Tibial nerve (tissue), 4 donors: ENCODE results near the gene RAP1GAP. TPM values are rescaled to one million over a fixed set of nuclear protein-coding genes. Genes with fewer than 3 reads are reported as not detected.

Experiments used
- DNase-seq, 2 donors: peaks; one replicate each; pipeline ENCODE4 v3.0.0-alpha.2; 2019; ENCODE audit warnings: low spot score in 2 of 2
- H3K27ac ChIP-seq, 4 donors: fragments of 200-600 bp; sonication (generic) in 3 of 4; one replicate each; pipeline ENCODE4 v1.5.1; 2017 to 2019; ENCODE audit warnings: mild to moderate bottlenecking in 1 of 4
- H3K27me3 ChIP-seq, 2 donors: fragments of 200-600 bp; sonication (generic) in 1 of 2; one replicate each; pipeline versions ENCODE4 v1.5.1 to v1.6.0; 2017 to 2019
- H3K36me3 ChIP-seq, 3 donors: fragments of 200-600 bp; sonication (generic); one replicate each; pipeline ENCODE4 v1.5.1; 2018 to 2019
- H3K4me1 ChIP-seq, 4 donors: fragments of 200-600 bp; sonication (generic) in 3 of 4; one replicate each; pipeline ENCODE4 v1.5.1; 2017 to 2019
- H3K4me3 ChIP-seq, 4 donors: fragments of 200-600 bp; sonication (generic) in 3 of 4; one replicate each; pipeline ENCODE4 v1.5.1; 2017 to 2019; ENCODE audit warnings: mild to moderate bottlenecking in 1 of 4, moderate library complexity in 1 of 4
- H3K9me3 ChIP-seq, 4 donors: fragments of 200-600 bp; sonication (generic) in 3 of 4; one replicate each; pipeline ENCODE4 v1.5.1; 2017 to 2019
- EP300 ChIP-seq, 2 donors: sonication (generic); formaldehyde crosslinking; IDR thresholded peaks; one replicate each; pipeline ENCODE4 v1.6.1; 2017; ENCODE audit warnings: antibody characterized with exemption in 2 of 2, mild to moderate bottlenecking in 1 of 2
- POLR2A ChIP-seq, 2 donors: fragments of 450-650 bp; IDR thresholded peaks; one replicate each; pipeline ENCODE4 v1.6.1; 2017; ENCODE audit warnings: antibody characterized with exemption in 2 of 2, mild to moderate bottlenecking in 2 of 2, moderate library complexity in 2 of 2
- WGBS, 2 donors: methylation state at CpG; one replicate each; pipeline ENCODE4 v1.1.5; 2018; 5-methylcytosine and 5-hydroxymethylcytosine counted together
- total RNA-seq, 4 donors: library from RNA; depleted of rRNA; stranded (reverse); fragments of >200 nt; gene quantifications; one replicate each; pipeline ENCODE4 v1.1.0, GENCODE V29; 2016
- TF ChIP-seq, protein P1 (sequence below), 5 experiments: fragments of 200-600 bp in 3 of 5; fragments of 450-650 bp in 2 of 5; sonication (generic) in 3 of 5; IDR thresholded peaks; one replicate each; pipeline ENCODE4 v1.5.1; 2016 to 2019; ENCODE audit warnings: antibody characterized with exemption in 5 of 5, mild to moderate bottlenecking in 3 of 5, moderate library complexity in 2 of 5

Gene RAP1GAP
- total RNA-seq, 4 donors from 2014 or later = 2.4 to 5.1 (median 4.6) TPM

DNA sequence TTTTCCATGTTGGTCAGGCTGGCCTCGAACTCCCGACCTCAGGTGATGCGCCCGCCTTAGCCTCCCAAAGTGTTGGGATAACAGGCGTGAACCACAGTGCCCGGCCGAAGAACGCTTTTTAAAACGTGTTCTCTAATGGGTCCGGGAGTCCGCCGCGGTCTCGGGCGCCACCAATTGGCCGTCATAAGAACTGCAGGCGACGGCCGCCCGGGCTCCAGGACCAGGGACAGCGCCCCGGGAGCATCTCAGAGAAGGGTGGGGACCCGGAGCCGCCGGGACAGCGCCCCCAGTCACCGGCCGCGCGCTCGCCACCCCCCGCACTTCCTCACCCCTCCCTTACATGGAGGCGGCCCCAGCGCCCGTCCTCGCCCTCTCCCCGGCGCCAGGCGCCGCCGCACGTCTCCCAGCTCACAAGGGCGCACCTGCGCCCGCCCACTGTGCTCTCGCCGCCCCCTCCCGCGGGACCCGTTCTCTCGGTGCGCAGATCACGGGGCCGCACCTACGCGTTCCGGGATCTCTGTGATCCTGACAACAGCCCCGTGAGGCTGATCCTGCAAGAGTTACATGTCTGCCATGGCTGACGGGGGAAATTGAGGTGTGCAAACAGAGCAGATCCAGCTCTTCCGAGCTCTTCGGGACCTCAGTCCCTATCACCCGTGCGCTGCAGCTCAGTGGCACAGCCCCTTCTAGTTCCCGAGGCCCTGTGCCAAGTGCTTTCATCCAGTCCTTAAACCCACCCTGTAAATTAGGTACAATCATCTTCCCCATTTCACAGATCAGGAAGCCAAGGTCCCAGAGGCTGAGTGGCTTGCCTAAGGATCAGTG is 9.8 kb downstream of the RAP1GAP start:
- DNase-seq = peak; percentile 37 to 59
- H3K4me1 ChIP-seq = peaks cover 0 to 30% (median 4%) of the 10 kb centered on the region in 4 donors
- H3K27ac ChIP-seq = no peak overlapping the region
- TF ChIP-seq POLR2A (IDR thresholded peaks at IDR 0.05) (no peak), EP300 (IDR thresholded peaks at IDR 0.05) (peak in 1 of 2 donors; percentile 31)
- TF ChIP-seq, protein P1, sequence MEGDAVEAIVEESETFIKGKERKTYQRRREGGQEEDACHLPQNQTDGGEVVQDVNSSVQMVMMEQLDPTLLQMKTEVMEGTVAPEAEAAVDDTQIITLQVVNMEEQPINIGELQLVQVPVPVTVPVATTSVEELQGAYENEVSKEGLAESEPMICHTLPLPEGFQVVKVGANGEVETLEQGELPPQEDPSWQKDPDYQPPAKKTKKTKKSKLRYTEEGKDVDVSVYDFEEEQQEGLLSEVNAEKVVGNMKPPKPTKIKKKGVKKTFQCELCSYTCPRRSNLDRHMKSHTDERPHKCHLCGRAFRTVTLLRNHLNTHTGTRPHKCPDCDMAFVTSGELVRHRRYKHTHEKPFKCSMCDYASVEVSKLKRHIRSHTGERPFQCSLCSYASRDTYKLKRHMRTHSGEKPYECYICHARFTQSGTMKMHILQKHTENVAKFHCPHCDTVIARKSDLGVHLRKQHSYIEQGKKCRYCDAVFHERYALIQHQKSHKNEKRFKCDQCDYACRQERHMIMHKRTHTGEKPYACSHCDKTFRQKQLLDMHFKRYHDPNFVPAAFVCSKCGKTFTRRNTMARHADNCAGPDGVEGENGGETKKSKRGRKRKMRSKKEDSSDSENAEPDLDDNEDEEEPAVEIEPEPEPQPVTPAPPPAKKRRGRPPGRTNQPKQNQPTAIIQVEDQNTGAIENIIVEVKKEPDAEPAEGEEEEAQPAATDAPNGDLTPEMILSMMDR (IDR thresholded peaks at IDR 0.05) = peak; percentile 92 to 96 (median 94)
- no peaks in the 10 kb centered on the region for H3K9me3 ChIP-seq
- 1 to 3% methylated on average over 25 to 27 of the region's 64 CpGs for WGBS, 2 donors
- H3K36me3 ChIP-seq = no peaks in the 10 kb centered on the region
- H3K4me3 ChIP-seq = peak overlapping the region in 1 of 4 donors; percentile 17
- H3K27me3 ChIP-seq = peaks cover 0 to 27% of the 10 kb centered on the region in 2 donors

DNA sequence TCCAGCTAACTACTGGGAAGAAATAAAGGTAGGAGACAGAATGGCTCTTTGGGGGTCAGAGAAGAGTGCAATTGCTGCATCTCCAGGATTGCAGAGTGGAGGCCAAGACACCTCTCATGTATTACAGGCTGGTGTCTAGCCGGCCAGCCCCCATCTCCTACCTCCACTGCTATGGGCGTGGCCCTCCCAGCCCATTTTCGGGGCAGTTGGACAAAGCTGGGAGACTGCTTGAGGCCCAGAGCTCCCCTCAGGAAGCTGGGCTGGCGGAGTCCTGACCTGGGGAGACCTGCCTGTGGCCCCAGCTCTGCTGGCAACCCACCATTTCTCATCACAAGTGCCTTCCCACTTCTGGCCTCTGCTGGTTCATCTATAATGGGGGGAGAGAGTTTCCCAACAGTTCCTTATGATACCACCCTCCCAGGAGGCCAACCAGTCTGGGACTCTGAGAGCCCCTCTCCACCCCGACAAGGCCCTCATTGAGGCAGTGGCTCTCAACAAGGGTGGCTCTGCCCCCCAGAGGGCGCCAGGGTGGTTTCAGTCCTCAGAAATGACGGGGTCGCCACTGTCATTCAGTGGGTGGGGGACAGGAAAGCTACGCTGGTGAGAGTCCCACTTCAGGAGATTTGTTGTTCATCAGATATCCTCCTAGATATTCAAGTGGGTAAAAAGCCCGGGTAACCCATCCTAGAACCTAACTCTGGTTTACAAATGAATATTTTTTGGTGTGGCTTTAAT is 11.5 kb downstream of the RAP1GAP start:
- H3K27me3 ChIP-seq = peaks cover 0 to 18% of the 10 kb centered on the region in 2 donors
- H3K4me3 ChIP-seq = no peak overlapping the region
- 51 to 64% methylated on average over 9 to 10 of the region's 10 CpGs for WGBS, 2 donors
- peaks cover 0 to 47% (median 4%) of the 10 kb centered on the region in 4 donors for H3K4me1 ChIP-seq
- H3K27ac ChIP-seq = peak overlapping the region in 1 of 4 donors; percentile 91
- no peak for DNase-seq
- TF ChIP-seq, protein P1 (IDR thresholded peaks at IDR 0.05) = no peak
- TF ChIP-seq POLR2A (IDR thresholded peaks at IDR 0.05) (no peak), EP300 (IDR thresholded peaks at IDR 0.05) (no peak)
- no peaks in the 10 kb centered on the region for H3K36me3 ChIP-seq
- no peaks in the 10 kb centered on the region for H3K9me3 ChIP-seq

DNA sequence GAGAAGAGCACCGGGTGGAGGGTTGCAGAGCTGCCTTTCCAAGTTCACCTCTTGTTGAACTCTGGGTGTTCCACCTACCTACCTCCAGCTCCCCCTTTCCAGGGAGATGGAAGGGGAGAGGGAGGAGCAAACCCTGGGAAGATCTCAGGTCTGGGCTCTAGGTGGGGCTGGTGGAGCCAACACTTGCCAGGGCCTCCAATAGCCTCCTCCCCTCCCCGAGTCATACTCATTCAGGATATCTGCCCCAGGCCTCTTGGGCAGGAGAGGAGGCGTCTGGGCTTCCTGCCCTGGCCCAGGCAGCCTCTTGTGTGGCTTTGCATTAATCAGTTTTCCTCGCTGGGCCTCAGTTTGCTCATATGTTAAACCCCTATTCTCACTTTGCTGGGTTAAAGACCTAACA is 13.4 kb downstream of the RAP1GAP start:
- no peaks in the 10 kb centered on the region for H3K36me3 ChIP-seq
- 23 to 33% methylated on average over 4 of the region's 4 CpGs for WGBS, 2 donors
- DNase-seq = no peak
- TF ChIP-seq, protein P1 (IDR thresholded peaks at IDR 0.05) = no peak
- peaks cover 0 to 63% (median 17%) of the 10 kb centered on the region in 4 donors for H3K4me1 ChIP-seq
- peak overlapping the region in 3 of 4 donors; percentile 42 to 91 (median 67) for H3K27ac ChIP-seq
- peaks cover 0 to 16% of the 10 kb centered on the region in 2 donors for H3K27me3 ChIP-seq
- H3K4me3 ChIP-seq = no peak overlapping the region
- no peaks in the 10 kb centered on the region for H3K9me3 ChIP-seq

DNA sequence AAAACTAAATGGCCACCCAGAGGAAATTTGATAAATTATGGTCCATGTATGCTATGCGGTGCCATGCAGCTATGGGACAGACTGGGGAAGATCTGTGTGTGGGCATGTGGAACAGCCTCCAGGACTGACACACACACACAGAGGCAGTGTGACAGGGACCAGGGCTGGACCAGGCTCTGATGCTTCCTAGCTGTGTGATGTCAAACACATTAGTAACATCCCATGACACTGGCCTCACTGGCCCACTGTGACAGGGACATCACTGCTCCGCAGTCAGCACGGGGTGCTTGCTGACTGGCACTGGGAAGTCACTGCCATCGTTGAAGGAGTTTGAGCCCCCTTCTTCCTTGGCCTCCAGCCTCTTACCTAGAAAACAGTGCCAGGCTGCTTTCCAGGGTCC is 13.9 kb downstream of the RAP1GAP start:
- H3K4me1 ChIP-seq = peaks cover 0 to 67% (median 18%) of the 10 kb centered on the region in 4 donors
- WGBS, 2 donors = 62 to 72% methylated on average over 3 to 4 of the region's 4 CpGs

More for the DNA sequence above, 13.9 kb downstream of the RAP1GAP start:
- TF ChIP-seq POLR2A (IDR thresholded peaks at IDR 0.05) (no peak), EP300 (IDR thresholded peaks at IDR 0.05) (no peak)
- TF ChIP-seq, protein P1 (IDR thresholded peaks at IDR 0.05) = no peak
- Histone ChIP-seq H3K27me3 (peaks cover 0 to 20% of the 10 kb centered on the region in 2 donors), H3K4me3 (no peak overlapping the region), H3K27ac (peak overlapping the region in 3 of 4 donors; percentile 42 to 91 (median 67)), H3K36me3 (no peaks in the 10 kb centered on the region), H3K9me3 (no peaks in the 10 kb centered on the region)
- no peak for DNase-seq
